Mucosa of descending colon (tissue), 3 donors: ENCODE measurements around the gene OGT. TPM values are rescaled to one million over a fixed set of nuclear protein-coding genes. Genes with fewer than 3 reads are reported as not detected.
"Not testable (repeated sequence)": the region's sequence is repeated elsewhere in the genome, so short reads cannot be mapped to it uniquely, and the experiment has no call there.

Experiments used
- ATAC-seq: fragments of 200-7000 bp; cut with Tn5 transposase; one replicate; pipeline ENCODE4 v1.9.1; 2020; ENCODE audit warnings: mild to moderate bottlenecking, moderate library complexity
- DNase-seq, 3 donors: peaks; one replicate each; pipeline ENCODE4 v3.0.0-alpha.2; 2020
- H3K36me3 ChIP-seq: fragments of 200-600 bp; one replicate; pipeline ENCODE4 v1.8.0; 2021; ENCODE audit warnings: low read depth, mild to moderate bottlenecking
- H3K4me1 ChIP-seq: fragments of 200-600 bp; one replicate; pipeline ENCODE4 v1.8.0; 2021; ENCODE audit warnings: low read depth, mild to moderate bottlenecking
- H3K4me3 ChIP-seq: fragments of 200-600 bp; one replicate; pipeline ENCODE4 v1.8.0; 2021; ENCODE audit warnings: mild to moderate bottlenecking
- H3K9me3 ChIP-seq: fragments of 200-600 bp; one replicate; pipeline ENCODE4 v1.8.0; 2021; ENCODE audit warnings: mild to moderate bottlenecking
- CTCF ChIP-seq: fragments of 200-600 bp; IDR thresholded peaks from one replicate; pipeline ENCODE4 v1.8.0; 2022; ENCODE audit warnings: antibody characterized with exemption, mild to moderate bottlenecking
- intact Hi-C, 2 donors: fragments of 100-400 bp; cut with DNase I in 1 of 2; cut with micrococcal nuclease in 1 of 2; formaldehyde crosslinking; loops; one replicate each; pipeline versions ENCODE4 v1.11.0 to v1.11.1; 2022; cut with DNase I, micrococcal nuclease
- total RNA-seq, 3 donors: library from RNA; stranded (reverse); fragmentation: NEBNext Ultra II Directional in 2 of 3; extraction: Animal tissue kit (Norgen Biotek cat#: 25700) in 2 of 3; gene quantifications; one replicate each; pipeline versions ENCODE4 v1.2.1 to v1.2.4, GENCODE V29; 2021 to 2023
- donor health status: DM: no; HTN: no; CAD: no; lungs with moderate emphysema.
- donor health status: DM: no; HTN: no; CAD: no.
- donor health status: DM: no; HTN: yes; CAD: no.

Gene OGT
- total RNA-seq, 3 donors from 2014 or later, result 89.4 to 133 (median 120) TPM

- ATAC-seq (no peak), DNase-seq (no peak)
- Histone ChIP-seq H3K4me1 (no peaks in the 10 kb centered on the region), H3K36me3 (no peaks in the 10 kb centered on the region), H3K9me3 (no peaks in the 10 kb centered on the region), H3K4me3 (no peak overlapping the region)
- intact Hi-C loops, result no loop called here
- TF ChIP-seq CTCF, result no peak
Measured at GRCh38 chrX:71565474-71566041, 32.7 kb downstream of the OGT start.

DNA sequence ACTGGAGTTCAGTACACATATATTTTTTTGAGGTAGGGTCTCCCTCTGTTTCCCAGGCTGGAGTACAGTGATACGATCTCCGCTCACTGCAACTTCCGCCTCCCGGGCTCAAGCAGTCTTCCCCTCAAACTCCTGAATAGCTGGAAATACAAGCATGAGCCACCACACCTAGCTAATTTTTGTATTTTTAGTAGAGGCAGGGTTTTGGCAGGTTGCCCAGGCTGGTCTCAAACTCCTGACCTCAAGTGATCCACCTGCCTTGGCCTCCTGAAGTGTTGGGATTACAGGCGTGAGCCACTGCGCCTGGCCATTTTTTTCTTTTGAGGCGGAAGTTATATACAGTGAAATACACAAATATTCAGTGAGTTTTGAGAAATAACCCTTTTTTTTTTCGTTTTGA, 38.5 kb downstream of the OGT start:
- not testable (repeated sequence) for H3K4me3 ChIP-seq, H3K36me3 ChIP-seq

DNA sequence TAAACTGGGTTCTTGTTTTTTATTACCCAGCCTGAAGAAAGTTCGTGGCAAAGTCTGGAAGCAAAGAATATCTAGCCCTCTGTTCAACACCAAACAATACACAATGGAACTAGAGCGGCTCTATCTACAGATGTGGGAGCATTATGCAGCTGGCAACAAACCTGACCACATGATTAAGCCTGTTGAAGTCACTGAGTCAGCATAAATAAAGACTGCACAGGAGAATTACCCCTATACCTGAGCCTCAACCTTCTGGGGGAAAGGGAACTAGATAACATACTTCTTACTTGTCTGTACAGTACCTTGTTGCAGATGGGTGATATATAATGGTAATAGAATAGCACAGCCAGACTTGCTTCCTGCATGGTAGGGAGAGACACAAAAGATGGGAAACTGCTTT, 40.7 kb downstream of the OGT start:
- no peaks in the 10 kb centered on the region for H3K36me3 ChIP-seq
- ATAC-seq (no peak), DNase-seq (no peak)
- no peak for TF ChIP-seq CTCF
- no peaks in the 10 kb centered on the region for H3K9me3 ChIP-seq
- H3K4me1 ChIP-seq, result no peaks in the 10 kb centered on the region
- intact Hi-C loops, result loop anchor here in 1 of 2 donors (10.0 kb wide), 1 partner anchor 169 kb away; no protein-coding TSS in a partner anchor
- no peak overlapping the region for H3K4me3 ChIP-seq

More for the DNA sequence above, 38.5 kb downstream of the OGT start:
- ATAC-seq, DNase-seq, H3K9me3 ChIP-seq, H3K4me1 ChIP-seq: not testable (repeated sequence)
- intact Hi-C loops, result loop anchor here in 1 of 2 donors (10.0 kb wide), 1 partner anchor 167 kb away; no protein-coding TSS in a partner anchor

- Histone ChIP-seq H3K4me1 (no peaks in the 10 kb centered on the region), H3K9me3 (no peaks in the 10 kb centered on the region), H3K4me3 (no peak overlapping the region), H3K36me3 (no peaks in the 10 kb centered on the region)
- no peak for DNase-seq
- intact Hi-C loops, result loop anchor here in 1 of 2 donors (10.0 kb wide), 1 partner anchor 173 kb away; no protein-coding TSS in a partner anchor
- no peak for TF ChIP-seq CTCF
- ATAC-seq, result no peak
Measured at GRCh38 chrX:71577682-71578081, 44.8 kb downstream of the OGT start.

- no peaks in the 10 kb centered on the region for H3K36me3 ChIP-seq
- no peaks in the 10 kb centered on the region for H3K9me3 ChIP-seq
- TF ChIP-seq CTCF, result no peak
- DNase-seq (no peak), ATAC-seq (no peak)
- no peaks in the 10 kb centered on the region for H3K4me1 ChIP-seq
- H3K4me3 ChIP-seq, result no peak within 1 kb of the TSS
- intact Hi-C loops, result loop anchor here in 1 of 2 donors (10.0 kb wide), 1 partner anchor 174 kb away; no protein-coding TSS in a partner anchor
Measured at GRCh38 chrX:71578253-71579135, 45.6 kb downstream of the OGT start, which contains the start of gene GCNA. TSS of gene GCNA (plus strand) at chrX:71578437. CDS start at chrX:71580822, 2,385 bp downstream.
